Right lung (tissue), 5 donors: Measurements from ENCODE around the gene TSPAN18. TPM values are rescaled to one million over a fixed set of nuclear protein-coding genes. Genes with fewer than 3 reads are reported as not detected.

Experiments used
- DNase-seq, 2 donors: peaks; one replicate each; pipeline ENCODE4 v3.0.0-alpha.2; 2013
- polyA plus RNA-seq, 5 donors: library from polyadenylated mRNA; unstranded; fragments of 120-200 nt; gene quantifications; one replicate each; pipeline versions ENCODE4 v1.2.1 to v1.2.3, GENCODE V29; 2013; ENCODE audit warnings: inconsistent platforms in 1 of 5, low replicate concordance in 1 of 5; ENCODE audit not compliant: insufficient read length in 5 of 5, insufficient read depth in 1 of 5

The TSPAN18 gene
- polyA plus RNA-seq, 5 donors = 48.9 to 74.5 (median 64.7) TPM

- no peak for DNase-seq
Observed at GRCh38 chr11:44974402-44975000, 247.7 kb downstream of the TSPAN18 start.

GRCh38 chr11:44976576-44976975 lies 249.8 kb downstream of the TSPAN18 start:
- DNase-seq = no peak

- peak; percentile 20 to 29 for DNase-seq
Observed at GRCh38 chr11:44977493-44977984, 250.8 kb downstream of the TSPAN18 start.

GRCh38 chr11:44978274-44978960 lies 251.7 kb downstream of the TSPAN18 start:
- DNase-seq = peak in 1 of 2 donors; percentile 21

GRCh38 chr11:44978961-44979331 lies 252.2 kb downstream of the TSPAN18 start:
- peak; percentile 28 to 45 for DNase-seq

- DNase-seq = peak; percentile 31 to 49
Observed at GRCh38 chr11:44979543-44980399, 253.0 kb downstream of the TSPAN18 start.

GRCh38 chr11:44980533-44981427 lies 254.0 kb downstream of the TSPAN18 start:
- DNase-seq = no peak

Other genes with a start within 250 kb of the TSPAN18 start
- 100 to 1,000 TPM in 1 of 5 donors, 10 to 100 TPM in 4; 36.7 to 106 (median 48.2) TPM for gene CD82, start 161.3 kb upstream of the TSPAN18 start, polyA plus RNA-seq
- gene TP53I11, start 223.9 kb downstream of the TSPAN18 start, polyA plus RNA-seq = 10 to 100 TPM; 39.1 to 68.4 (median 51.3) TPM